Measurements from ENCODE around the gene ALAS1. TPM values are rescaled to one million over a fixed set of nuclear protein-coding genes. Genes with fewer than 3 reads are reported as not detected.

ALAS1 gene
- total RNA-seq: 100 to 1,000 TPM in 4 of 6 experiments, 10 to 100 TPM in 2; 73.4 to 783 (median 147) TPM
- long read RNA-seq, transcript ALAS1-204 (11 exons, 2,125 nt): major isoform, 94 of 238 reads
- long read RNA-seq, transcript ALAS1-205 (12 exons, 2,356 nt): minor isoform, 65 of 238 reads
- long read RNA-seq, transcript ALAS1-202 (12 exons, 2,430 nt): minor isoform, 5 of 238 reads
- long read RNA-seq, partial matches to known transcripts: 63 of 238 reads
- long read RNA-seq, other reads (novel, unspliced or antisense): 8 of 238 reads

DNA sequence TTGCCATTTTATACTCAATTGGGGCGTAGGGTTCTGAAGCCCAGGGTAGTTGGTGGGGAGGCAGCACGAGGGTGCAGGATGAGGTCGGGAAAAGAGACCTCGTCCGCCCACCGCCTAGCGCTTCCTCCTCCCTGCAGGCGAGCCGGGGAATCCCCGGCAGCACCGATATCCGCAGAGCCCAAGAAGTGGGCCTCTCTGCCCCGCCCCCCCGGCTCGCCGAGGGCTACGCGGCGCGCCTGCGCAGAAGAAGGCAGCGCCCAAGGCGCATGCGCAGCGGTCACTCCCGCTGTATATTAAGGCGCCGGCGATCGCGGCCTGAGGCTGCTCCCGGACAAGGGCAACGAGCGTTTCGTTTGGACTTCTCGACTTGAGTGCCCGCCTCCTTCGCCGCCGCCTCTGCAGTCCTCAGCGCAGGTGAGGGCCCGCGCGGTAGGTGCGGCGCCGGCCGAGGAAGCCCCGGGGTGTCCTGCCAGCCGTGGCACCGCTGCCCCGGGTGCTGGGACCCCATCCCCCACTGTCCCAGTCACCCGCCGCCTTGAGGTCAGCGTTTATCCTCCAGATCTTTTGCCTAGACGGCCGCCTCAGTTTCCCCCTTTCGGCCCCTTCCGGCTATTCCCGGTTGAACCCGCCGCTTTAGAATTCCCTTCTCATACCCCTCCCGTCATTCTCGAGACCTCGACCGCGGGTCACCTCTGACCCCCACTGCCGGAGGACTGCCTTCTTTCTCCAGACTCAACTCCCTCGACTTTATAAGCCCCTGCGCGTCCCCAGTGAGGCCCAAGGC, at the start of gene ALAS1:
ALAS1 (plus strand) TSS at position 319 of the 784 bp plus-strand sequence. CDS start 1,082 bp downstream, outside the sequence.
- H3K4me1 ChIP-seq: peaks cover 0 to 44% (median 10%) of the 10 kb centered on the region in 4 donors
- ATAC-seq (peak; percentile 68 to 79 (median 74)), DNase-seq (peak; percentile 93 to 95 (median 93))
- H3K36me3 ChIP-seq: peaks cover 0 to 43% (median 10%) of the 10 kb centered on the region in 4 donors
- intact Hi-C loops (cut with DNase I): no loop called here
- H3K27me3 ChIP-seq: no peaks in the 10 kb centered on the region
- H3K9me3 ChIP-seq: no peaks in the 10 kb centered on the region
- peak within 1 kb of the TSS; percentile 86 to 97 (median 92) for H3K4me3 ChIP-seq
- WGBS (ENCODE audit: insufficient coverage, low coverage, low lambda C conversion rate, missing lambda C conversion rate): under 1% methylated on average over 28 of the region's 71 CpGs
- peak within 1 kb of the TSS; percentile 94 to 99 (median 98) for H3K27ac ChIP-seq
- TF ChIP-seq, protein P1, sequence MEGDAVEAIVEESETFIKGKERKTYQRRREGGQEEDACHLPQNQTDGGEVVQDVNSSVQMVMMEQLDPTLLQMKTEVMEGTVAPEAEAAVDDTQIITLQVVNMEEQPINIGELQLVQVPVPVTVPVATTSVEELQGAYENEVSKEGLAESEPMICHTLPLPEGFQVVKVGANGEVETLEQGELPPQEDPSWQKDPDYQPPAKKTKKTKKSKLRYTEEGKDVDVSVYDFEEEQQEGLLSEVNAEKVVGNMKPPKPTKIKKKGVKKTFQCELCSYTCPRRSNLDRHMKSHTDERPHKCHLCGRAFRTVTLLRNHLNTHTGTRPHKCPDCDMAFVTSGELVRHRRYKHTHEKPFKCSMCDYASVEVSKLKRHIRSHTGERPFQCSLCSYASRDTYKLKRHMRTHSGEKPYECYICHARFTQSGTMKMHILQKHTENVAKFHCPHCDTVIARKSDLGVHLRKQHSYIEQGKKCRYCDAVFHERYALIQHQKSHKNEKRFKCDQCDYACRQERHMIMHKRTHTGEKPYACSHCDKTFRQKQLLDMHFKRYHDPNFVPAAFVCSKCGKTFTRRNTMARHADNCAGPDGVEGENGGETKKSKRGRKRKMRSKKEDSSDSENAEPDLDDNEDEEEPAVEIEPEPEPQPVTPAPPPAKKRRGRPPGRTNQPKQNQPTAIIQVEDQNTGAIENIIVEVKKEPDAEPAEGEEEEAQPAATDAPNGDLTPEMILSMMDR (IDR thresholded peaks at IDR 0.05): peak in 1 of 4 donors; percentile 22
- peak; percentile 99 for TF ChIP-seq POLR2A (IDR thresholded peaks at IDR 0.05)

DNA sequence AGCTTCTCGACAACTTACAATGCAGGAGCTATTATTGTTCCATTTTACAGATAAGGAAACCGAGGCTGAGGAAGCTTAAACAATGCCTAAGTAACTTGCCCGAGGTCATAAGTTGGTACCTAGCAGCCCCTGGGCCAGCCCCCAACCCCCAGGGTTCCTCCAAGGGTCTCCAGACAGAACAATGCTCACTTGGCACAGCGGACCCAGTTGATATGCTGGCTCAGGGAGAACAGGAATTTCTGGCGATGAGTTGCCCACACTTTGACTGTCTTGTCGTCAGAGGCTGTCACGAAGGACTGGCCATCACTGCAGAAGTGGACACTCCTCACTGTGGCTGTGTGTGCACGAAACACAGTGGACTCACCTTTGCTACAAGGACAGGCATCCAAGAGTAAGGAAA, 48.9 kb upstream of the ALAS1 start:
- Histone ChIP-seq H3K4me1 (peaks cover 0 to 10% (median 6%) of the 10 kb centered on the region in 4 donors), H3K27ac (no peak overlapping the region), H3K9me3 (no peaks in the 10 kb centered on the region), H3K4me3 (no peak overlapping the region), H3K36me3 (peaks cover 0 to 9% (median 0%) of the 10 kb centered on the region in 4 donors), H3K27me3 (no peaks in the 10 kb centered on the region)
- no peak for TF ChIP-seq POLR2A (IDR thresholded peaks at IDR 0.05)
- TF ChIP-seq, protein P1 (IDR thresholded peaks at IDR 0.05): no peak
- ATAC-seq: no peak
- WGBS (ENCODE audit: insufficient coverage, low coverage, low lambda C conversion rate, missing lambda C conversion rate): 90% methylated on average over 3 of the region's 8 CpGs
- intact Hi-C loops (cut with DNase I): no loop called here
- no peak for DNase-seq

DNA sequence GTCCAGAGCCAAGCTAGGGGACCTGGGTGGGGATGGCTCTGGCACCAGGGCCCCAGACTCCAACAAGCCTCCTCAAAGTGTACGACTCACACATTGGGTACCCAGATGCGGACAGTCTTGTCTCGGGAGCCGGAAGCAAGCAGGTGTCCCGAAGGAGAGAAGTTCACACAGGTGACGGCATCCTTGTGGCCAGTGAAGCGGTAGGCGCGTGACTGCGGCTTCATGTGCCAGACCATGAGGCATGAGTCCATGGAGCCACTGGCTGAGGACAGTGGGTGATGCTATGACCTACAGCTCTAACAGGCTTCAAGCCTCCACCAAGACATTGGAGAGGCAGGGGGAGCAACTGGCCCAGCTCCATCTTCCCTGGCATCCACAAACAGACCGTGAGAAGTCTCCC, 48.2 kb upstream of the ALAS1 start:
- H3K4me3 ChIP-seq: no peak overlapping the region
- no peak for DNase-seq
- no peak overlapping the region for H3K27ac ChIP-seq
- peaks cover 0 to 12% (median 7%) of the 10 kb centered on the region in 4 donors for H3K4me1 ChIP-seq
- TF ChIP-seq, protein P1 (IDR thresholded peaks at IDR 0.05): no peak
- TF ChIP-seq POLR2A (IDR thresholded peaks at IDR 0.05): no peak
- intact Hi-C loops (cut with DNase I): no loop called here
- H3K9me3 ChIP-seq: no peaks in the 10 kb centered on the region
- no CpG with 5 or more reads among the region's 11 CpGs for WGBS (ENCODE audit: insufficient coverage, low coverage, low lambda C conversion rate, missing lambda C conversion rate)
- no peak for ATAC-seq
- no peaks in the 10 kb centered on the region for H3K27me3 ChIP-seq
- H3K36me3 ChIP-seq: peaks cover 0 to 9% (median 0%) of the 10 kb centered on the region in 4 donors

DNA sequence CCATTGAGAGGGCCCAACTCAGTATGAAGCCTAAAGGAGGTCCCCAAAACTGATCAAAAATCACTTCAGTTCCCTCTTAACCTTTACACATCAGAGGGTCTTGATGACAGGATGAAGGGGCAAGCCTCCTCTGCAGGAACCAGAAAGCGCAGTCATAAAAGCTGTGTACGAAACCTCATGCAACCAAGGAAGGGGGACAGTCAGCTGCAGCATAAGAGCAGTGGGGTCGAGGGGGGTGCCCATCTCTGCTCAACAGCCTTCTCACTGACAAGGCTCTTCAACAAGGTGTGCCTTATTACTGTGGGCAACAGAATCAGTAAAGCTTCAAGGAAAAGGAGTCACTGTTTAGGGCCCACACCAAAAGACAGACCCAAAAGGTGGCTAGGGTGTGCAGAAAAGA, 47.6 kb upstream of the ALAS1 start:
- ATAC-seq: no peak
- Histone ChIP-seq H3K36me3 (peaks cover 0 to 9% (median 0%) of the 10 kb centered on the region in 4 donors), H3K9me3 (no peaks in the 10 kb centered on the region), H3K27me3 (no peaks in the 10 kb centered on the region), H3K27ac (no peak overlapping the region), H3K4me3 (no peak overlapping the region), H3K4me1 (peaks cover 0 to 16% (median 7%) of the 10 kb centered on the region in 4 donors)
- no peak for TF ChIP-seq POLR2A (IDR thresholded peaks at IDR 0.05)
- TF ChIP-seq, protein P1 (IDR thresholded peaks at IDR 0.05): no peak
- no peak for DNase-seq
- intact Hi-C loops (cut with DNase I): no loop called here
- WGBS (ENCODE audit: insufficient coverage, low coverage, low lambda C conversion rate, missing lambda C conversion rate): 92% methylated on average over 3 of the region's 3 CpGs
